ENCODE measurements around the gene AP4S1.

DNA sequence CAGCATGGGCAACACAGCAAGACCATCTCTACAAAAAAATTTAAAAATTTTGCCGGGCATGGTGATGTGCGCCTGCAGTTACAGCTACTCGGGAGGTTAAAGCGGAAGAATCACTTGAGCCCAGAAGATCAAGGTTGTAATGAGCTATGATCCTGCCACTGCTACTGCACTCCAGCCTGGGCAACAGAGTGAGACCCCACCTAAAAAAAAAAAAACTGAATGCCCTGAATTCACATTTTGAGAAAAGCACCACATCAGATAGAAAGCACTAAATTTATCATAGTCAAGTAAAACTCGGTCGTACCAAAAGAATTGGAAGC is 24.1 kb upstream of the AP4S1 start:
- TF ChIP-seq, protein P1, sequence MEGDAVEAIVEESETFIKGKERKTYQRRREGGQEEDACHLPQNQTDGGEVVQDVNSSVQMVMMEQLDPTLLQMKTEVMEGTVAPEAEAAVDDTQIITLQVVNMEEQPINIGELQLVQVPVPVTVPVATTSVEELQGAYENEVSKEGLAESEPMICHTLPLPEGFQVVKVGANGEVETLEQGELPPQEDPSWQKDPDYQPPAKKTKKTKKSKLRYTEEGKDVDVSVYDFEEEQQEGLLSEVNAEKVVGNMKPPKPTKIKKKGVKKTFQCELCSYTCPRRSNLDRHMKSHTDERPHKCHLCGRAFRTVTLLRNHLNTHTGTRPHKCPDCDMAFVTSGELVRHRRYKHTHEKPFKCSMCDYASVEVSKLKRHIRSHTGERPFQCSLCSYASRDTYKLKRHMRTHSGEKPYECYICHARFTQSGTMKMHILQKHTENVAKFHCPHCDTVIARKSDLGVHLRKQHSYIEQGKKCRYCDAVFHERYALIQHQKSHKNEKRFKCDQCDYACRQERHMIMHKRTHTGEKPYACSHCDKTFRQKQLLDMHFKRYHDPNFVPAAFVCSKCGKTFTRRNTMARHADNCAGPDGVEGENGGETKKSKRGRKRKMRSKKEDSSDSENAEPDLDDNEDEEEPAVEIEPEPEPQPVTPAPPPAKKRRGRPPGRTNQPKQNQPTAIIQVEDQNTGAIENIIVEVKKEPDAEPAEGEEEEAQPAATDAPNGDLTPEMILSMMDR (IDR thresholded peaks at IDR 0.05) = no peak
- TF ChIP-seq POLR2A (IDR thresholded peaks at IDR 0.05) (no peak), POLR2AphosphoS5 (IDR thresholded peaks at IDR 0.05) (no peak), EP300 (IDR thresholded peaks at IDR 0.05) (no peak)

All from stomach (tissue), 4 donors.